ENCODE results near the gene WDR31.

The WDR31 gene

DNA sequence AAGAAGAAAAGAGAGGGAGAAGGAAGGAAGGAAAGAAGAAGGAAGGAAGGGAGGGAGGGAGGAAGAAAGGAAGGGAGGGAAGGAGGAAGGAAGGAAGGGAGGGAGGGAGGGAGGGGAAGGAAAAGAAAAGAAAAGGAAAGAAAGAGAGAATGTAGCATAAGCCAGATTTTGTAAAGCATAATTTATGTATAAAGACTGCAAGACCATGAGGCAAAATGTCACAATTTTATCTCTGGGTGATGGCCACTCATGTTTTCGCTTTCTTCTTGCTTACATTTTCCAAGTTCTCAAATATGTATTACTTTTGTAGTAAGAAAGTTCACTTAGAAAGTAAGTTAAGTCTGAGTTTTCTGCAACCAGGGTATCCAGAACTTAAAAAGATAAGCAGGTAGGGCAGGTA lies 33.5 kb downstream of the WDR31 start:
- TF ChIP-seq CTCF (conservative IDR thresholded peaks at IDR 0.05): no peak
- TF ChIP-seq ZFX (IDR thresholded peaks at IDR 0.05): no peak
- no peak overlapping the region for H3K27ac ChIP-seq

- TF ChIP-seq CTCF (conservative IDR thresholded peaks at IDR 0.05) (no peak), ZFX (IDR thresholded peaks at IDR 0.05) (no peak)
- H3K27ac ChIP-seq: no peak within 1 kb of the TSS
Observed at GRCh38 chr9:113302792-113303418, 37.2 kb downstream of the WDR31 start, which contains the start of gene RNF183. Gene RNF183 (minus strand): TSS chr9:113303376. CDS start chr9:113298184, 5,192 bp downstream.

- no peak for TF ChIP-seq CTCF (conservative IDR thresholded peaks at IDR 0.05)
- H3K27ac ChIP-seq: no peak overlapping the region
Observed at GRCh38 chr9:113301548-113301947, 38.5 kb downstream of the WDR31 start.

GRCh38 chr9:113299800-113300292 lies 40.2 kb downstream of the WDR31 start:
- TF ChIP-seq CTCF (conservative IDR thresholded peaks at IDR 0.05): no peak
- TF ChIP-seq ZFX (IDR thresholded peaks at IDR 0.05): no peak
- no peak overlapping the region for H3K27ac ChIP-seq

GRCh38 chr9:113298924-113299770 lies 40.9 kb downstream of the WDR31 start:
- H3K27ac ChIP-seq: no peak overlapping the region
- TF ChIP-seq CTCF (conservative IDR thresholded peaks at IDR 0.05) (no peak), ZFX (IDR thresholded peaks at IDR 0.05) (no peak)

DNA sequence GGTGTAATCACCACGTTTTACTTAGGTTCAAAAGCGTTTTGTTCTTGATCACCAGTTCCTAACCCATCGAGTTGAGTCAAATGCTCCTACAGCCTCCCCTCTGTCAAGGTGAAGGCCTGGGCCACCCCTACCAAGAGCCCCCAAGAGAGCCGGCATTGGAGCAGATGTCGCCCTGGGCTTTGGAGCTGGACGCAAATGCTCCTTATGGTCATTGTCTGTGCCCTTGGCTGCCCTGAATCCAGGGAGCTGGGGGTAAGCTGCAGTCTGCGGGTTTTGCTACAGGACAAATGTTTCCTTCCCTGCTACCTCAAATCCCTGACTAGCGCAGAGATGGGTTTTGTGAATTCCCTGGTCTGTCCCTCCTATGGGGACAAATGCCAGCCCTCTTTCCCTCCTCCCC lies 41.8 kb downstream of the WDR31 start:
- H3K27ac ChIP-seq: no peak overlapping the region
- TF ChIP-seq CTCF (conservative IDR thresholded peaks at IDR 0.05): no peak
- TF ChIP-seq ZFX (IDR thresholded peaks at IDR 0.05): no peak

Data from C4-2B (cell line).